ENCODE results near the gene RYR3. TPM values are rescaled to one million over a fixed set of nuclear protein-coding genes. Genes with fewer than 3 reads are reported as not detected.

Gene RYR3
- total RNA-seq, 1 donor from 2014 or later = 7.4 TPM

GRCh38 chr15:33912326-33912725 is 601.6 kb downstream of the RYR3 start:
- no peaks in the 10 kb centered on the region for H3K9me3 Mint-ChIP-seq (ENCODE audit: unreplicated experiment)
- DNase-seq = no peak
- no peaks in the 10 kb centered on the region for H3K36me3 Mint-ChIP-seq (ENCODE audit: unreplicated experiment)
- H3K27me3 Mint-ChIP-seq (ENCODE audit: unreplicated experiment) = peaks cover 4% of the 10 kb centered on the region
- no peak overlapping the region for H3K4me3 Mint-ChIP-seq (ENCODE audit: unreplicated experiment)
- H3K27ac Mint-ChIP-seq (ENCODE audit: unreplicated experiment) = no peak overlapping the region
- H3K4me1 Mint-ChIP-seq (ENCODE audit: low read depth, unreplicated experiment) = peaks cover 3% of the 10 kb centered on the region
- TF ChIP-seq, protein P1, sequence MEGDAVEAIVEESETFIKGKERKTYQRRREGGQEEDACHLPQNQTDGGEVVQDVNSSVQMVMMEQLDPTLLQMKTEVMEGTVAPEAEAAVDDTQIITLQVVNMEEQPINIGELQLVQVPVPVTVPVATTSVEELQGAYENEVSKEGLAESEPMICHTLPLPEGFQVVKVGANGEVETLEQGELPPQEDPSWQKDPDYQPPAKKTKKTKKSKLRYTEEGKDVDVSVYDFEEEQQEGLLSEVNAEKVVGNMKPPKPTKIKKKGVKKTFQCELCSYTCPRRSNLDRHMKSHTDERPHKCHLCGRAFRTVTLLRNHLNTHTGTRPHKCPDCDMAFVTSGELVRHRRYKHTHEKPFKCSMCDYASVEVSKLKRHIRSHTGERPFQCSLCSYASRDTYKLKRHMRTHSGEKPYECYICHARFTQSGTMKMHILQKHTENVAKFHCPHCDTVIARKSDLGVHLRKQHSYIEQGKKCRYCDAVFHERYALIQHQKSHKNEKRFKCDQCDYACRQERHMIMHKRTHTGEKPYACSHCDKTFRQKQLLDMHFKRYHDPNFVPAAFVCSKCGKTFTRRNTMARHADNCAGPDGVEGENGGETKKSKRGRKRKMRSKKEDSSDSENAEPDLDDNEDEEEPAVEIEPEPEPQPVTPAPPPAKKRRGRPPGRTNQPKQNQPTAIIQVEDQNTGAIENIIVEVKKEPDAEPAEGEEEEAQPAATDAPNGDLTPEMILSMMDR (IDR thresholded peaks at IDR 0.05; ENCODE audit: partially characterized antibody, unreplicated experiment) = no peak

GRCh38 chr15:33913459-33913858 is 602.7 kb downstream of the RYR3 start:
- DNase-seq = no peak
- TF ChIP-seq, protein P1 (IDR thresholded peaks at IDR 0.05; ENCODE audit: partially characterized antibody, unreplicated experiment) = no peak
- peaks cover 4% of the 10 kb centered on the region for H3K27me3 Mint-ChIP-seq (ENCODE audit: unreplicated experiment)
- H3K36me3 Mint-ChIP-seq (ENCODE audit: unreplicated experiment) = no peaks in the 10 kb centered on the region
- no peaks in the 10 kb centered on the region for H3K9me3 Mint-ChIP-seq (ENCODE audit: unreplicated experiment)
- H3K4me3 Mint-ChIP-seq (ENCODE audit: unreplicated experiment) = no peak overlapping the region
- no peak overlapping the region for H3K27ac Mint-ChIP-seq (ENCODE audit: unreplicated experiment)
- H3K4me1 Mint-ChIP-seq (ENCODE audit: low read depth, unreplicated experiment) = peaks cover 3% of the 10 kb centered on the region

Other genes with a start within 250 kb of the RYR3 start
- gene FMN1, start 116.3 kb upstream of the RYR3 start, total RNA-seq (ENCODE audit: unreplicated experiment) = 1.1 TPM